GM10847 (cell line): ENCODE results near the gene VWC2L.

Experiments used
- POLR2A ChIP-seq: IDR thresholded peaks from 2 replicates; pipeline ENCODE4 v1.6.1; 2011; ENCODE audit not compliant: insufficient read length; ENCODE audit errors: extremely low read depth

VWC2L gene

GRCh38 chr2:214410918-214411554, at the start of gene VWC2L:
Gene VWC2L (plus strand): TSS chr2:214411054. CDS start chr2:214414194, 3,140 bp downstream.
- TF ChIP-seq POLR2A, result no peak

- TF ChIP-seq POLR2A, result no peak
Measured at GRCh38 chr2:214361116-214361515, 49.7 kb upstream of the VWC2L start.

GRCh38 chr2:214365549-214365948, 45.3 kb upstream of the VWC2L start:
- no peak for TF ChIP-seq POLR2A

GRCh38 chr2:214367171-214367570, 43.7 kb upstream of the VWC2L start:
- TF ChIP-seq POLR2A, result no peak

GRCh38 chr2:214376618-214377285, 34.1 kb upstream of the VWC2L start:
- no peak for TF ChIP-seq POLR2A

- TF ChIP-seq POLR2A, result no peak
Measured at GRCh38 chr2:214377286-214377624, 33.6 kb upstream of the VWC2L start.

- TF ChIP-seq POLR2A, result no peak
Measured at GRCh38 chr2:214378455-214379103, 32.3 kb upstream of the VWC2L start.

GRCh38 chr2:214379227-214379626, 31.6 kb upstream of the VWC2L start:
- no peak for TF ChIP-seq POLR2A

GRCh38 chr2:214380681-214381080, 30.2 kb upstream of the VWC2L start:
- TF ChIP-seq POLR2A, result no peak

GRCh38 chr2:214382229-214382628, 28.6 kb upstream of the VWC2L start:
- no peak for TF ChIP-seq POLR2A

GRCh38 chr2:214386720-214387119, 24.1 kb upstream of the VWC2L start:
- no peak for TF ChIP-seq POLR2A

GRCh38 chr2:214389334-214389733, 21.5 kb upstream of the VWC2L start:
- TF ChIP-seq POLR2A, result no peak

- TF ChIP-seq POLR2A, result no peak
Measured at GRCh38 chr2:214393796-214394195, 17.1 kb upstream of the VWC2L start.

- TF ChIP-seq POLR2A, result no peak
Measured at GRCh38 chr2:214395040-214395439, 15.8 kb upstream of the VWC2L start.

GRCh38 chr2:214401580-214401979, 9.3 kb upstream of the VWC2L start:
- TF ChIP-seq POLR2A, result no peak

- no peak for TF ChIP-seq POLR2A
Measured at GRCh38 chr2:214410128-214410775, 602 bp upstream of the VWC2L start.

- TF ChIP-seq POLR2A, result no peak
Measured at GRCh38 chr2:214412679-214413078, 1.8 kb downstream of the VWC2L start.

- TF ChIP-seq POLR2A, result no peak
Measured at GRCh38 chr2:214436470-214436869, 25.6 kb downstream of the VWC2L start.
